Body of pancreas (tissue), 4 donors: ENCODE results near the gene LRRC70.

Experiments
- POLR2A ChIP-seq, 3 donors: fragments of 450-650 bp; IDR thresholded peaks; one replicate each; pipeline ENCODE4 v1.6.1; 2016; ENCODE audit warnings: antibody characterized with exemption in 3 of 3, mild to moderate bottlenecking in 2 of 3
- TF ChIP-seq, protein P1 (sequence below), 7 experiments: fragments of 450-650 bp in 4 of 7; fragments of 200-600 bp in 3 of 7; sonication (generic) in 3 of 7; IDR thresholded peaks; one replicate each; pipeline ENCODE4 v1.5.1; 2016 to 2019; ENCODE audit warnings: antibody characterized with exemption in 7 of 7

GRCh38 chr5:62608529-62609511 lies 30.2 kb downstream of the LRRC70 start:
- TF ChIP-seq, protein P1, sequence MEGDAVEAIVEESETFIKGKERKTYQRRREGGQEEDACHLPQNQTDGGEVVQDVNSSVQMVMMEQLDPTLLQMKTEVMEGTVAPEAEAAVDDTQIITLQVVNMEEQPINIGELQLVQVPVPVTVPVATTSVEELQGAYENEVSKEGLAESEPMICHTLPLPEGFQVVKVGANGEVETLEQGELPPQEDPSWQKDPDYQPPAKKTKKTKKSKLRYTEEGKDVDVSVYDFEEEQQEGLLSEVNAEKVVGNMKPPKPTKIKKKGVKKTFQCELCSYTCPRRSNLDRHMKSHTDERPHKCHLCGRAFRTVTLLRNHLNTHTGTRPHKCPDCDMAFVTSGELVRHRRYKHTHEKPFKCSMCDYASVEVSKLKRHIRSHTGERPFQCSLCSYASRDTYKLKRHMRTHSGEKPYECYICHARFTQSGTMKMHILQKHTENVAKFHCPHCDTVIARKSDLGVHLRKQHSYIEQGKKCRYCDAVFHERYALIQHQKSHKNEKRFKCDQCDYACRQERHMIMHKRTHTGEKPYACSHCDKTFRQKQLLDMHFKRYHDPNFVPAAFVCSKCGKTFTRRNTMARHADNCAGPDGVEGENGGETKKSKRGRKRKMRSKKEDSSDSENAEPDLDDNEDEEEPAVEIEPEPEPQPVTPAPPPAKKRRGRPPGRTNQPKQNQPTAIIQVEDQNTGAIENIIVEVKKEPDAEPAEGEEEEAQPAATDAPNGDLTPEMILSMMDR (IDR thresholded peaks at IDR 0.05) = no peak
- no peak for TF ChIP-seq POLR2A (IDR thresholded peaks at IDR 0.05)
